Spleen (tissue), 11 donors: ENCODE measurements around the gene MTLN. TPM values are rescaled to one million over a fixed set of nuclear protein-coding genes. Genes with fewer than 3 reads are reported as not detected.
"Not testable (repeated sequence)": the region's sequence is repeated elsewhere in the genome, so short reads cannot be mapped to it uniquely, and the experiment has no call there.

Source experiments
- DNase-seq: peaks from one replicate; pipeline ENCODE4 v3.0.0-alpha.2; 2020
- H3K27ac ChIP-seq, 8 donors: fragments of 200-600 bp; sonication (generic) in 7 of 8; 1 replicate in 4 of 8; 2 replicates in 4 of 8; pipeline versions ENCODE4 v1.5.0 to v1.8.0; 2016 to 2021; ENCODE audit warnings: inconsistent platforms in 4 of 8, mild to moderate bottlenecking in 4 of 8, moderate library complexity in 1 of 8
- H3K27me3 ChIP-seq, 7 donors: fragments of 200-600 bp; sonication (generic) in 6 of 7; replicated peaks in 1 of 7; 1 replicate in 4 of 7; 2 replicates in 3 of 7; pipeline versions ENCODE4 v1.5.0 to v1.8.0; 2016 to 2021; ENCODE audit warnings: inconsistent platforms in 3 of 7, mild to moderate bottlenecking in 1 of 7
- H3K36me3 ChIP-seq, 6 donors: fragments of 200-600 bp; sonication (generic) in 5 of 6; 1 replicate in 4 of 6; 2 replicates in 2 of 6; pipeline versions ENCODE4 v1.5.0 to v1.8.0; 2016 to 2021; ENCODE audit warnings: inconsistent platforms in 2 of 6
- H3K4me1 ChIP-seq, 6 donors: fragments of 200-600 bp; sonication (generic) in 5 of 6; 1 replicate in 3 of 6; 2 replicates in 3 of 6; pipeline versions ENCODE4 v1.5.0 to v1.8.0; 2016 to 2021; ENCODE audit warnings: inconsistent platforms in 3 of 6
- H3K4me3 ChIP-seq, 8 donors: fragments of 200-600 bp; sonication (generic) in 7 of 8; 1 replicate in 4 of 8; 2 replicates in 4 of 8; pipeline versions ENCODE4 v1.5.0 to v1.8.0; 2016 to 2021; ENCODE audit warnings: inconsistent platforms in 4 of 8, mild to moderate bottlenecking in 4 of 8, moderate library complexity in 2 of 8
- H3K9me3 ChIP-seq, 8 donors: fragments of 200-600 bp; sonication (generic) in 7 of 8; 1 replicate in 4 of 8; 2 replicates in 4 of 8; pipeline versions ENCODE4 v1.5.0 to v1.8.0; 2016 to 2021; ENCODE audit warnings: inconsistent platforms in 4 of 8
- POLR2A ChIP-seq, 3 donors: fragments of 450-650 bp; IDR thresholded peaks; one replicate each; pipeline ENCODE4 v1.5.1; 2017; ENCODE audit warnings: antibody characterized with exemption in 3 of 3, mild to moderate bottlenecking in 1 of 3
- POLR2AphosphoS5 ChIP-seq, 3 donors: sonication (generic); formaldehyde crosslinking; IDR thresholded peaks; one replicate each; pipeline ENCODE4 v1.5.1; 2017; ENCODE audit warnings: antibody characterized with exemption in 3 of 3
- WGBS, 5 donors: extraction: QIAGEN DNeasy Blood & Tissue Kit in 3 of 5; methylation state at CpG; one replicate each; pipeline versions ENCODE4 v1.1.5 to v1.1.7; 2013 to 2018; 5-methylcytosine and 5-hydroxymethylcytosine counted together
- intact Hi-C: fragments of 100-400 bp; cut with DNase I; formaldehyde crosslinking; loops from one replicate; pipeline ENCODE4 v1.15.0; 2023; ENCODE audit warnings: low total_unique reads
- polyA plus RNA-seq, 3 donors: library from polyadenylated mRNA; stranded (reverse); fragments of 200-250 nt; gene quantifications; one replicate each; pipeline ENCODE4 v1.2.1, GENCODE V29; 2013
- total RNA-seq, 7 donors: library from RNA; depleted of rRNA in 3 of 7; stranded (reverse); fragments of >200 nt in 3 of 7; fragmentation: NEBNext Ultra II Directional in 4 of 7; extraction: Animal tissue kit (Norgen Biotek cat#: 25700) in 4 of 7; gene quantifications; one replicate each; pipeline versions ENCODE4 v1.1.0 to v1.2.1, GENCODE V29; 2016 to 2021
- TF ChIP-seq, protein P1 (sequence below), 11 experiments: fragments of 200-600 bp in 7 of 11; fragments of 450-650 bp in 4 of 11; sonication (generic) in 4 of 11; IDR thresholded peaks in 8 of 11; conservative IDR thresholded peaks in 3 of 11; 1 replicate in 7 of 11; 2 replicates in 4 of 11; pipeline versions ENCODE4 v1.4.0 to v1.8.0; 2016 to 2021; ENCODE audit warnings: antibody characterized with exemption in 11 of 11, inconsistent platforms in 4 of 11, mild to moderate bottlenecking in 1 of 11
- donor health status: healthy with polysubstance abuse.
- donor health status: DM: no; HTN: no; CAD: no; lungs with moderate emphysema.
- donor health status: DM: no; HTN: no; CAD: no.
- donor health status: Bipolar disorder and iron deficiency.
- donor health status: healthy.
- donor health status: DM: no; HTN: no; CAD: no.
- donor health status: DM: yes; HTN: yes; CAD: no.

MTLN gene
- total and polyA plus RNA-seq, 10 donors = 32.3 to 205 (median 49.8) TPM

DNA sequence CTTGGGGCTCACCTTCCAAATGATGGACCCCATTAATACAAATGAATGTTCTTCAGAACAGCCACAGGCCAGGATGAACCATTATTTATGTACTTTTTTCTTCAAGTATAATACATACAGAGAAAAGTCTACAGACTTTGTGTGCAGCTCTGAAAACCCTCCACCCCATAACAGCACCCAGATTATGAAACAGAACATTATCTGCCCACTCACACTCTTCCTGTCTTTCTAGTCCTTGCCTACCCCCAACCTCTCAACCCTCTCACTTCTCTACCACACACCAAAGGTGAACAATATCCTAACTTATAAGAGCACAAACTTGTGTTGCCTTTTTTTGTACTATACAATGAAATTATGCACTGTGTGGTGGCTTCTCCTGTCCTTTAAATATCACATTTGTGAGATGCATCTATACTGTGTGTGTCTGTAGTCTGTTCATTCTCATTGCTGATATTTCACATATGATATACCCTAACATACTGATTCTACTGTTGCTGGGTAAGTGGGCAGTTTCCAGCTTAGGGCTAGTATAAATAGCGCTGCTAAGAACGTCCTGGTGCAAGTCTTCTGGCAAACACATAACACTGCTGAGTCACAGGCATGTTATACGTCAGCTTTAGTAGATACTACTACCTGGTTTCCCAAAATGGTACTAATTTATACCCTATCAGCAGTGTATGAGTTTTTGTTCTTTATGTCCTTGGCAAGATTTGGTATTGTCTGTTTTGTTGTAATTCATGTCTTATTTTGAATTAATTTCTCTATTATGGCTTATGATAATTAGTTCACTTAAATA lies 6.5 kb downstream of the MTLN start:
- Histone ChIP-seq H3K9me3 (no peaks in the 10 kb centered on the region), H3K36me3 (peaks cover 0 to 23% (median 12%) of the 10 kb centered on the region in 6 donors), H3K4me3 (peak overlapping the region in 2 of 8 donors; percentile 79 to 89), H3K4me1 (peaks cover 0 to 30% (median 21%) of the 10 kb centered on the region in 6 donors), H3K27ac (no peak overlapping the region), H3K27me3 (no peaks in the 10 kb centered on the region)
- 56 to 63% (median 60%) methylated on average over 3 of the region's 3 CpGs for WGBS, 5 donors
- TF ChIP-seq, protein P1, sequence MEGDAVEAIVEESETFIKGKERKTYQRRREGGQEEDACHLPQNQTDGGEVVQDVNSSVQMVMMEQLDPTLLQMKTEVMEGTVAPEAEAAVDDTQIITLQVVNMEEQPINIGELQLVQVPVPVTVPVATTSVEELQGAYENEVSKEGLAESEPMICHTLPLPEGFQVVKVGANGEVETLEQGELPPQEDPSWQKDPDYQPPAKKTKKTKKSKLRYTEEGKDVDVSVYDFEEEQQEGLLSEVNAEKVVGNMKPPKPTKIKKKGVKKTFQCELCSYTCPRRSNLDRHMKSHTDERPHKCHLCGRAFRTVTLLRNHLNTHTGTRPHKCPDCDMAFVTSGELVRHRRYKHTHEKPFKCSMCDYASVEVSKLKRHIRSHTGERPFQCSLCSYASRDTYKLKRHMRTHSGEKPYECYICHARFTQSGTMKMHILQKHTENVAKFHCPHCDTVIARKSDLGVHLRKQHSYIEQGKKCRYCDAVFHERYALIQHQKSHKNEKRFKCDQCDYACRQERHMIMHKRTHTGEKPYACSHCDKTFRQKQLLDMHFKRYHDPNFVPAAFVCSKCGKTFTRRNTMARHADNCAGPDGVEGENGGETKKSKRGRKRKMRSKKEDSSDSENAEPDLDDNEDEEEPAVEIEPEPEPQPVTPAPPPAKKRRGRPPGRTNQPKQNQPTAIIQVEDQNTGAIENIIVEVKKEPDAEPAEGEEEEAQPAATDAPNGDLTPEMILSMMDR (IDR thresholded peaks at IDR 0.05 in 8 of 11, conservative IDR thresholded peaks at IDR 0.05 in 3 of 11) = no peak
- no peak for TF ChIP-seq POLR2AphosphoS5 (IDR thresholded peaks at IDR 0.05)
- TF ChIP-seq POLR2A (IDR thresholded peaks at IDR 0.05) = no peak
- no peak for DNase-seq
- intact Hi-C loops = no loop called here

DNA sequence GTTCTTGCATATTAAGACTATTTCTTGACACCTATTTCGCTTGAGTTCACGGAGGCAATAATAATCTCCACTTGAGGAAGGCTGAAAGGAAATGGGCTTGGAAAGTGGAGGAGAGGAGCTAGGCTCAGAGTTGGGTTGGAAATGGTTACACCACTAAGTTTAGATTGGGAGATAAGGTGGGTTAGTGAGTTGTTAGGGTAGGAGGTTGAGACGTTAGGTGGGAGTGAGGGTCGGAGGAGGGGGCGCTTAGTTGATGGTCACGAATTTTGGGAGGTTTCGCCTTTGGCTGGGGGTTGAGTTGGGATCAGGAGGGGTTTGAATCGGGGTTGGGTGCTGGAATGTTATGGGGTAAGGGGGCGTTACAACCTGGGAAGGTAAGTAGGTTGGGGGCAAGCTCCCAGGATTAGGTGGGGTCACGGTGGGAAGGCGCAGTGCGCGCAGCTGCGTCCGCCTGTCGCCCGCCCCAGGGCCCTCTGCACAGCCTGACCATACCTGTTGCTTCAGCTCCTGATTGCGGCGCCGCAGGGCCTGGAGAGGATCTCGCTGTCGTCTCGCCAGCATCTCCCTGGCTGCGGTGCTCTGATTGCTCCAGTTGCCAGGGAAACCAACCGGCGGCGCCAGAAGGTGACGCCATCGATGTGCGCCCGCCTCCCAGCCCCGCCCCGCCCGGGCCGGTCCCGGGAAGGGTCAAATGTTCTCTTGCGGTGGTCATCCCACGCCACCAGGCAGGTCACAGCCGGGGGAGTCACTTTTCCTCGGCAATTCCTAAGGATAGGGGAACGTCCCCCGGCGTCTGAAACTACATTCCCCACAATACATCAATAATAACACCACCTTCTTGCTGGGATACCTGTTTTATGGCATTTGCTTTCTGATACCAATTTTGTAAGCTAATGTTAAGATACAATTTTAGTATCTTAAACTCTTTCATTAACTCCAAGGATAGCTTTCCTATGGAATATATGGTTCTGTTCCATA lies 7.7 kb downstream of the MTLN start, which contains the start of gene NPHP1:
TSS of gene NPHP1 (minus strand) at position 606 of the 978 bp plus-strand sequence. CDS start at position 561, 45 bp downstream.
- WGBS, 5 donors = 1 to 3% (median 2%) methylated on average over 41 to 43 of the region's 43 CpGs
- TF ChIP-seq POLR2AphosphoS5 (IDR thresholded peaks at IDR 0.05) = peak; percentile 89 to 94 (median 90)
- no peak for TF ChIP-seq POLR2A (IDR thresholded peaks at IDR 0.05)
- TF ChIP-seq, protein P1 (IDR thresholded peaks at IDR 0.05 in 8 of 11, conservative IDR thresholded peaks at IDR 0.05 in 3 of 11) = peak in 1 of 11 experiments; percentile 7
- H3K27ac ChIP-seq = peak within 1 kb of the TSS in 7 of 8 donors; percentile 24 to 75 (median 58)

DNA sequence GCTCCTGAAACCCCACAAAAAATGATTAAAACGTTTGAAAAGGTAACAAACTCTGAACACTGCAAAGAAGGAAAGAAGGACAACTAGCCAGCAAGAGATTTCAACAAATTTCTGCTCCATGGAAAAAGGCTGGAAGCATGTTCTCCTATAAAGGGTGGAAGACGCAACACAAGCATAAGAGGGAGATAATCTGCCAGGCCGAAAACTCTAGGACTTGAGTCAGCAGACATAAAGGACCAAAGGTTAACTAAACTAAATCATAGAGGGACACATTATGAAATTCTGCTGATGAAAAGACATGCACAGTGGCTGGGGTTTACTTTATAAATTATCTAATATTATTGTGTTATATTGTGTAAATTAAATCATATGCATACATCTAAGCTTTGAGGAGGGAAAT lies 14.3 kb downstream of the MTLN start:
- no peaks in the 10 kb centered on the region for H3K27me3 ChIP-seq
- H3K36me3 ChIP-seq = no peaks in the 10 kb centered on the region
- H3K4me3 ChIP-seq = no peak overlapping the region
- H3K9me3 ChIP-seq = no peaks in the 10 kb centered on the region
- no peaks in the 10 kb centered on the region for H3K4me1 ChIP-seq
- TF ChIP-seq POLR2AphosphoS5 (IDR thresholded peaks at IDR 0.05) = no peak
- intact Hi-C loops = no loop called here
- DNase-seq = no peak
- no peak overlapping the region for H3K27ac ChIP-seq
- WGBS, 5 donors = 75 to 84% (median 82%) methylated on average over 3 of the region's 3 CpGs

More for the DNA sequence above, 7.7 kb downstream of the MTLN start, which contains the start of gene NPHP1:
- peaks cover 0 to 11% (median 2%) of the 10 kb centered on the region in 6 donors for H3K36me3 ChIP-seq
- peak; percentile 94 for DNase-seq
- H3K9me3 ChIP-seq = no peaks in the 10 kb centered on the region
- H3K4me3 ChIP-seq = peak within 1 kb of the TSS; percentile 78 to 92 (median 82)
- H3K4me1 ChIP-seq = peaks cover 0 to 21% (median 14%) of the 10 kb centered on the region in 6 donors
- no peaks in the 10 kb centered on the region for H3K27me3 ChIP-seq
- intact Hi-C loops = no loop called here

DNA sequence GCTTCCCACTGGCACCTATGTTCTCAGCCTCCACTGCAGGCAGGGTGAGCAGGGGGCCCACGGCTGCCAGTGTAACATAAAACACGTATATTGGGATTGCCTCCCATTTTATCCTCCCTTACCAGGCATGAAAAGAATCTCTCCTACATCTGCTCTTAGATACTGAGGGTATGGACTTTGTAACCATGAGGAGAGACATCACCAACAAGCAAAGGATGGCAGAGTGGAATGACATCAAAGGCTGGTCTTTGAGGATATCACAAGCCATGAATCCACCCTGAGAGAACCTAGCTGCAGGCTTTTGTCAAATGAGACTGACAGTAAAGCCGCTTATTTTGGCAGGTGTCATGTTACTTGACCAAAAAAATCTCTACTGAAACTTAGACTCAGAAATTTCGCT lies 14.9 kb downstream of the MTLN start:
- TF ChIP-seq POLR2A (IDR thresholded peaks at IDR 0.05) (no peak), POLR2AphosphoS5 (IDR thresholded peaks at IDR 0.05) (no peak)
- TF ChIP-seq, protein P1 (IDR thresholded peaks at IDR 0.05 in 8 of 11, conservative IDR thresholded peaks at IDR 0.05 in 3 of 11) = no peak
- no peak overlapping the region for H3K27ac ChIP-seq
- 84 to 90% (median 85%) methylated on average over 4 of the region's 4 CpGs for WGBS, 5 donors
- no peaks in the 10 kb centered on the region for H3K36me3 ChIP-seq
- no peak for DNase-seq
- intact Hi-C loops = no loop called here
- H3K9me3 ChIP-seq = no peaks in the 10 kb centered on the region
- no peak overlapping the region for H3K4me3 ChIP-seq
- H3K27me3 ChIP-seq = no peaks in the 10 kb centered on the region
- H3K4me1 ChIP-seq = no peaks in the 10 kb centered on the region

DNA sequence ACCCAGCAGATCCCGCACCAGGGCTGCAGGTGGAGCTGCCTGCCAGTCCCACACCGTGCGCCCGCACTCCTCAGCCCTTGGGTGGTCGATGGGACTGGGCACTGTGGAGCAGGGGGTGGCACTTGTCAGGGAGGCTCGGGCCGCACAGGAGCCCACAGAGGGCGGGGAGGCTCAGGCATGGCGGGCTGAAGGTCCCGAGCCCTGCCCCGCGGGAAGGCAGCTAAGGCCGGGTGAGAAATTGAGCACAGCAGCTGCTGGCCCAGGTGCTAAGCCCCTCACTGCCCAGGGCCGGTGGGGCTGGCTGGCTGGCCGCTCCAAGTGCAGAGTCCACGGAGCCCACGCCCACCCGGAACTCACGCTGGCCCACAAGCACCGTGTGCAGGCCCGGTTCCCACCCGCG lies 22.2 kb downstream of the MTLN start:
- 93 to 98% (median 97%) methylated on average over 5 to 23 of the region's 23 CpGs for WGBS, 5 donors
- H3K4me1 ChIP-seq, H3K4me3 ChIP-seq, DNase-seq, H3K36me3 ChIP-seq, intact Hi-C loops, H3K27ac ChIP-seq, H3K27me3 ChIP-seq: not testable (repeated sequence)
- peaks cover 0 to 14% (median 3%) of the 10 kb centered on the region in 8 donors for H3K9me3 ChIP-seq
